Fibroblast of skin of scalp (primary cell): ENCODE results near the gene DHRS4L2.
"Not testable (repeated sequence)": the region's sequence is repeated elsewhere in the genome, so short reads cannot be mapped to it uniquely, and the experiment has no call there.

Experiments
- DNase-seq: peaks from one replicate; pipeline ENCODE4 v3.0.0-alpha.2; 2013

DHRS4L2 gene

DNA sequence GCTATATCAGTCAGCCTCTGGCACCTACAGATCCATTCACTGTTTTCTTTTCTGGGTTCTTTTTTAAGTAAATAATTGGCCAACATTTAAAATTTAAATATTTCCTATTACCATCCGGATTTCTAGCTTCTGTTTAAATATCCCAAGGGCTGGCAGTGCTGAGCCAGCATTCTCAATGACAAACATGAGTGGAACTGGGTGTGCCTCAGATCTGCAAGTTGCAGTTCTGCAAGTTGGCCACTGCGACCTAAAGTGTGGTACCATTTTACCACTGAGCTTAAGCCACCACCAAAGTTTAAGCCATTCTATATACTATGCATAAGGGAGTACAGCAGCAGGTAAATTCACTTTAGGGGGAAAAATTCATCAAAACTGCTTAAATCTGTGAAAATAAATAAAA lies 31.2 kb downstream of the DHRS4L2 start:
- not testable (repeated sequence) for DNase-seq

DNA sequence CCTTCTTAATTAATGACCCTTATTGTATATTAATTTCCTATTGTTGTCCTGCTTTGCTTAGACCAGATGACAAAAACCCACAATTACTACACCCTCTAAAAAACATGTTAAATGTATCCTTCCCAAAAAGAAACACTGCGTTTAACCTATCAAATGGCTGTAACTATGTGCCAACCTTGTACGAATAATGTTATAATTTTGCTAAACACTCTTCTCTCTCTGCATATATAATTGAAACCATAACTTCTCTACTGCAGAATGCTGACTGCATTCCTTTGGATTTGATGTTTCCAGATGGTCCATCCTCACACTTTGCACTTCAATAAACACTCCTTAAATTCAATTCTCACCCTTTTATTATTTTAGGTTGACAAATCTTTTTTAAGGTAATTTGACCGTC lies 31.8 kb downstream of the DHRS4L2 start:
- DNase-seq, result not testable (repeated sequence)

DNA sequence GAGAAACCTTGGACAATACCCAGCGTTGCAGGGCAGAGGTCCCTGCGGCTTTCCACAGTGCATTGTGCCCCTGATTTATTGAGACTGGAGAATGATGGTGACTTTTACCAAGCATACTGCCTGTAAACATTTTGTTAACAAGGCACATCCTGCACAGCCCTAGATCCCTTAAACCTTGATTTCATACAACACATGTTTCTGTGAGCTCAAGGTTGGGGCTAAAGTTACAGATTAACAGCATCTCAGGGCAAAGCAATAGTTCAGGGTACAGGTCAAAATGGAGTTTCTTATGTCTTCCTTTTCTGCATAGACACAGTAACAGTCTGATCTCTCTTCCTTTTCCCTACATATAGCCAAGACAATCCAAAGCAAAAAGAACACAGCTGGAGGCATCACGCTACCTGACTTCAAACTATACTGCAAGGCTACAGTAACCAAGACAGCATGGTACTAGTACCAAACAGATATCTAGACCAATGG lies 36.2 kb downstream of the DHRS4L2 start:
- not testable (repeated sequence) for DNase-seq

DNA sequence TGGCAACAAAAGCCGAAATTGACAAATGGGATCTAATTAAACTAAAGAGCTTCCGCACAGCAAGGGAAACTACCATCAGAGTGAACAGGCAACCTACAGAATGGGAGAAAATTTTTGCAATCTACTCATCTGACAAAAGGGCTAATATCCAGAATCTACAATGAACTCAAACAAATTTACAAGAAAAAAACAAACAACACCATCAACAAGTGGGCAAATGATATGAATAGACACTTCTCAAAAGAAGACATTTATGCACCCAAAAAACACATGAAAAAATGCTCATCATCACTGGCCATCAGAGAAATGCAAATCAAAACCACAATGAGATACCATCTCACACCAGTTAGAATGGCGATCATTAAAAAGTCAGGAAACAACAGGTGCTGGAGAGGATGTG lies 41.0 kb downstream of the DHRS4L2 start:
- DNase-seq, result not testable (repeated sequence)

DNA sequence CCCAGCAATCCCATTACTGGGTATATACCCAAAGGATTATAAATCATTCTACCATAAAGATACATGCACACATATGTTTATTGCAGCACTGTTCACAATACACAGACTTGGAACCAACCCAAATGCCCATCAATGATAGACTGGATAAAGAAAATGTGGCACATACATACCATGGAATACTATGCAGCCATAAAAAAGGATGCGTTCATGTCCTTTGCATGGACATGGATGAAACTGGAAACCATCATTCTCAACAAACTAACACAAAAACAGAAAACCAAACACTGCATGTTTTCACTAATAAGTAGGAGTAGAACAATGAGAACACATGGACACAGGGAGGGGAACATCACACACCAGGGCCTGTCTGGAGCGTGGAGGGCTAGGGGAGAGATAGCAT lies 42.6 kb downstream of the DHRS4L2 start:
- not testable (repeated sequence) for DNase-seq

DNA sequence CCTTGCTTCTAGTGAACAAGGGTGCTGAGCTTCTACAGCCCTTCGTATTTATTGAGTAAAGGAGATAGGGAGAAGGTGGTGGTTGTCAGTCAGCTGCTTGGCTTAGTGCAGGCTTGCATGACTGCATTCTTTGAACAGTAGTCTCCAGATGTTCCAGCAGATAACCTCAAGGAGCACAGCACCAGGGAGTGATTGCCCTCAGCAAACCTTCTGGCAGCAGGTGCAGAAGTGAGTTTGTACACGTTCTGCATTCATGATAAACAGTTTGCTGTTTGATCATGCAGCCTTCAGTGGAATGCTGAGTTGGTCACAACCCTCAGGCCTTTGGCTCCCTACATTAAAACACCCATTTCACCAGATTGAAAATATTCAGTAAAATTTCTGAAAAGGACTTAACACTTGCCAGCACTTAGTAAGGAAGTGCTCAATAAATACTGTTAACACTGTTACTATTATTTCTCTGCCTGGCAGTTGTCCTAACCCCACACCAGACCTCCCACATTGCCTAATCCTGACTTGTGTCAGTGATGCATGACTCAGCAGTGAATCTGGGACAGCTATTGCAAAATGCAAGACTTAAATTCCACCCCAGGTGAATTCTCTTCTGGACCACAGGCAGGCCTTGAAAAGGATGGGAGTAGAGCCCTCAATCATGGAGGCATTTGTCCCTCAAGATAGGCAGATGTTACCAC lies 44.1 kb downstream of the DHRS4L2 start:
- DNase-seq, result peak; percentile 73

DNA sequence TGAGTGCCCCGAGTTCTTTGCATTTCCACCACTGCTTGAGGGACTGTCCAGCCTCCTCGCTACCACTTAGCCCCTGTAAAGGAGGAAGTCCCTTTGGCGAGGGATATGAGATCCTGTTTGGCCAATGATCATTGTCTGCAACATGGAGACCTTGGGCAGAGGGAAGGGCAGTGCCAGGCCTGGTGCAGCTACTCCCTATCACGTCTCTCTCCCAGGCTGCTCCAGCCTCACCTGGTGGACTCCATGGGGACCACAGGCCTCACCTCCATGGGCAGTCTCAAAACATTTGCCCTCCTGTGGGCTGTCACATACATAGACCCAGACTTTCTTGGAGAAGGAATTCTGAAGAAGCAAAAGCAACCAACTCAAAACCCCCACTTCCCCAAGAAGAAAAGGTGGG lies 47.0 kb downstream of the DHRS4L2 start:
- not testable (repeated sequence) for DNase-seq

DNA sequence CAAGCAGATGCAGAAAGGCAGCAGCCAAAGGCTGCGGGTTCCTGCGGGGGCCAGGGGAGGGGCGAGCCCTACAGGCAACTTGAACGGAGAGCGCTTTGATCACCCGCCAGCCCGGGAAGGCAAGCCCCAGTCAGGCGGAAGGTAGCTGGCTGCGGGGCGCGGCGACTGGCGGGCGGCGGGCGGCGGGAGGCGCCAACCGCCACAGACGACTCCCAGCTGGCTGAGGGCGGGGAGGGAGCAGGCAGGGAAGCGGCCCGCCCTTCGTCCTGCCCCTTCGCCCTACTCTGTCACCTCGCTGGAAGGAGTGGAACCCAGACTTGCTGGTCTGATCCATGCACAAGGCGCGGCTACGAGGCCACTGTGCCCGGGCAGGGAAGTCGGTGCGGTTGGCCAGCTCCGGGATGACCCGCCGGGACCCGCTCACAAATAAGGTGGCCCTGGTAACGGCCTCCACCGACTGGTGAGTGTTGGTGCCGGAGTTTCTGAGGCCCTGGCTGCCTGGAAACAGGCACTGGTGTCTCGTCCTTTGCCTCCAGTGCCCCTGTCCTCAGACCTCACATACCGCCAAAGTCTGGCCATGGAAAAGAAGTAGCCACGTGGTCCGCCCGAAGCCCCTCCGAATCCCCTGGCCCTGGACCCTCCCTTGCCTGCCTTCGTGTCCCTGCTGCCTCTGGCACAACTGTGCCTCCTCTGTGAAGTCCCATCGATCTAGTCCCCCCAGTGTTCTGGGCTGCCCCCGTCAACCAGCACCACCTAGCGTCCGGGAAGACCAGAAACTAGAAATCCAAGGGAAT lies 47.6 kb downstream of the DHRS4L2 start:
- peak; percentile 75 for DNase-seq

DNA sequence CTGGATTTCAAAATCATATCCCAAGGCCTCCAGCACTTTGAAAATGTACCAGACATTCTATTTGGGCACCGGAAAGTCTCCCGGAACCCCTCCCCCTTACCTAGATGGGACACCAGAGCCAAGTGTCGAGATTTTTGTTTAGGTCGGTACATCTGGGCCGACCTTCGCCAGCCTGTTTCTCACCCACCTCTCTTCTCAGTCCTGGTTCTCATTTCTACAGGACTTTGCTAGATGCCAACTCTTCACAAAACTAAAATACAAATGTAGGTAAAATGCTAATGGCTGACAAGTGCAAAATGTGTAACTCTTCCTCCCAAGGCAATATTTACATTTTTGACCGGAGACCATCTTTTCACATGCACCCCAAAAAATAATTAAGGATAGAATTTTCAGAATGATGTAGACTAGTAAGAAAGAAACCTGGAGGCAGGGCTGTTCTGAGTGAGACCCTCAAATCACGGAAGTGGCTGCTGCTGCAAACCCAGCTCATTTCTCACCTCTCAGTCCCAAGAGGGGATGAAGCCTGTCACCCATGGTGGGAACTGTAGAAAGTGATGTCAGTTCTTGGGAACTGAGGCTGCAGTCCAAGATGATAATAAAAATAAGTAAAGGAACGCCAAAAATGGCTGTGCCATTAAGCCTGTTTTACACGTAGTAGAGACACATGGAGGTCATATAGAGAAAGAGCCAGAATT lies 48.4 kb downstream of the DHRS4L2 start:
- DNase-seq, result not testable (repeated sequence)

DNA sequence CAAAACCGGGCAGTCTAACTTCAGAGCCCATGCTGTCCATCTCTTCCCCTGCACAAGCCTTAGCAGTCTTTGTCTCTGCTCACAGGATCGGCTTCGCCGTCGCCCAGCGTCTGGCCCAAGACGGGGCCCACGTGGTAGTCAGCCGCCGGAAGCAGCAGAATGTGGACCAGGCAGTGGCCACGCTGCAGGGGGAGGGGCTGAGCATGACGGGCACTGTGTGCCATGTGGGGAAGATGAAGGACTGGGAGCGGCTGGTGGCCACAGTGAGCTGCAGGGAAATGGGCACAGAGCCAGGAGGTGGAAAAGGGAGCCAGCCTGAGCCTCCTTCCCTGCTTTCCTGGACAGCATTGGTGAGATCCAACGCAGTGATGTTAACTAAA lies 48.9 kb downstream of the DHRS4L2 start:
- DNase-seq, result no peak

DNA sequence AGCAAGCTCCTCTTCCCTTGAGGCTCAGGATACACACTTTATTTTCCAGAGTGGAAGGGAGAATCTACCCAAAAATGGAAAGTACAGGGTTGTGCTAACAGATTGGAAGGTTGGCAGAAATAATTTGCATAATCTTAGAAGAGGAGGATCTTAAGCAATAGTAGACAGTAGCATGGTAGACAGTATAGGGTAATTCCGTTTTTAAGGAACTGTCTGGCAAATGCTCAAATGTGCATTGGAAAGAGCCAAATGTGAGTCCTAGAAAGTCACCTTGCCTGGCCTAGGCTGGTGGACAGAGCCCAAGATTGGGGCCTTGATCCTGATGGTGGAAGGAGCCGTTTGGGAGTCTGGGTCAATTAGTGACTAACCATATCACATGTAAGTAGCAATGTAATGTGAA lies 50.0 kb downstream of the DHRS4L2 start:
- no peak for DNase-seq

DNA sequence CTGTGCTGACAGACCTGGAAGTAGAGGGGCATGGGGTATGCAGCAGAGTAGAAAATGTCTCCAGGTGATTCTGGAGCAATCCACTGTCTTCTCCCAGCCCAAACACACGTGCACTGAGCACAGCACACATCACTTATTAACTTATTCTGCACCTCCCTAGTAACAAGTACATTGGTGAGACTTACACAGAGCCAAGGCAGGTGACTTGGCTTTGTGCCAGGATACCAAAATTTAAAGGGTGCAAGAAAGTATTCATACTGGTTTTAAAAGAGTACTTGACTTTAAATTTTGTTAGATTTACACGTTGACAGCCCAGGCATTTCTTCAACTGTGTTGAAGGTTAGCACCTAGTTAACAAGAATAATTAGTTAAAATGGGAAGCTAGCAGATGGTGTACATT lies 52.0 kb downstream of the DHRS4L2 start:
- no peak for DNase-seq

DNA sequence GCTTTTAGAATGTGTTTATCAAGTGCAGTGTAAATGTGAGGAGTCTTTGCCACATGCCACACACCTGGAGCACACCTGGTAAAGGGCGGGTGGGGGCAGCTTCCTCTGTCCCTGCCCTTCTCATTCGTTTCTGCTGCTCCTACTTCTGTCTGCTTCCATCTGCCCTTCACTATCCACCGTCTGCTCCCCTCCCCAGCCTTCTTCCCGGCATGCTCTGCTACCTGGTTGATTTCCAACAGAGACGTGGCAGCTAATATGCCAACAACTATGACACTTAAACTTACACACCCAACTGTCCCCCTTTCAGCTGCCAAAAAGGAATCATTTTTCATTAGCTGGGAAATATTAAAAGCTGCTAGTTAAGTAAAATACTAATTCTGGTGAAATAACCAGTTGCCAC lies 54.0 kb downstream of the DHRS4L2 start:
- no peak for DNase-seq

DNA sequence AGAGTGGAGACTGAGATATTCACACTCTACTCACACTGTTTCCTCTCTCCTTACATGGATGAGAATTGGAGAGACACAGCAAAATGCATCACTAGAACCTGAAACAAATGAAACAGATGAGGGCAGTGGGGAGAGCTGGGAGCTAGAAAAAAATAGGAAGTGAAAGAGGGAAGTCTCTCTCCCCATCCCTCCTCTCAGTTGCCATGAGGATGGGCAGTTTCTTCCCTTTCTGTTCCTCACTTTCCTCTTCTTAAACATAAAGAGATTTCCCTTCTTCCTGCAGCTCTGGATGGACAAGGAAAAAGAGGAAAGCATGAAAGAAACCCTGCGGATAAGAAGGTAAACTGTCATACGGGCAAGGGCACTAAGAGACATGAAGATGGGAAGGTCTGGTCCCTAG lies 60.3 kb downstream of the DHRS4L2 start:
- not testable (repeated sequence) for DNase-seq

DNA sequence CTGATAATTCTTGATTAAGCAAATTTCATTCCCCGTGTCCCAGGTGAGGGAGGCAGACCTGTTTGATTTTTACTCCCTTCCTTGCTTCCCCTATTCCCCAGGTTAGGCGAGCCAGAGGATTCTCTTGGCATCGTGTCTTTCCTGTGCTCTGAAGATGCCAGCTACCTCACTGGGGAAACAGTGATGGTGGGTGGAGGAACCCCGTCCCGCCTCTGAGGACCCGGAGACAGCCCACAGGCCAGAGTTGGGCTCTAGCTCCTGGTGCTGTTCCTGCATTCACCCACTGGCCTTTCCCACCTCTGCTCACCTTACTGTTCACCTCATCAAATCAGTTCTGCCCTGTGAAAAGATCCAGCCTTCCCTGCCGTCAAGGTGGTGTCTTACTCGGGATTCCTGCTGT lies 62.0 kb downstream of the DHRS4L2 start:
- DNase-seq, result not testable (repeated sequence)

DNA sequence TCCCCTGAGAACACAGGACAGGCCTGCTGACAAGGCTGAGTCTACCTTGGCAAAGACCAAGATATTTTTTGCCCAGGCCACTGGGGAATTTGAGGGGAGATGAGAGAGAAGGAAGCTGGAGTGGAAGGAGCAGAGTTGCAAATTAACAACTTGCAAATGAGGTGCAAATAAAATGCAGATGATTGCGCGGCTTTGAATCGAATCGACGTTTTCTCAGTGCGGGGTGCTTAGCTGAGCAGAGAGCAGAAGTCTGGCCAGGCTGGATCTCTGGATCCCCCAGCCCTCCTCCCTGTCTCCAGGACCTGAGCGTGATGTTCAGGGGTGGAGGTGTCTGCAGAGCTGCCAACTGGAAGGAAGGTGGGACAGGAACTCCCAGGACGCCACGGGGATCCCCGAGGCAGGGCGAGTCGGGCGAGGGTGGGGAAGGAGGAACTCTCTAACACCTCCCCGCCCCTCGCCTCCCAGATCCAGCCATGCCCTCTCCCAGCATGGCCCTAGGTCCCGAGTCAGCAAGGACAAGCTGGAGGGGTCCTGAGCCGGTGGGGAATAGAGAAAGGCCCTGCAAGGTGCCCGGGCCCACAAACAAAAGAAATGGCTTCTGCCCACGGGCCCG lies 62.6 kb downstream of the DHRS4L2 start:
- DNase-seq, result no peak

DNA sequence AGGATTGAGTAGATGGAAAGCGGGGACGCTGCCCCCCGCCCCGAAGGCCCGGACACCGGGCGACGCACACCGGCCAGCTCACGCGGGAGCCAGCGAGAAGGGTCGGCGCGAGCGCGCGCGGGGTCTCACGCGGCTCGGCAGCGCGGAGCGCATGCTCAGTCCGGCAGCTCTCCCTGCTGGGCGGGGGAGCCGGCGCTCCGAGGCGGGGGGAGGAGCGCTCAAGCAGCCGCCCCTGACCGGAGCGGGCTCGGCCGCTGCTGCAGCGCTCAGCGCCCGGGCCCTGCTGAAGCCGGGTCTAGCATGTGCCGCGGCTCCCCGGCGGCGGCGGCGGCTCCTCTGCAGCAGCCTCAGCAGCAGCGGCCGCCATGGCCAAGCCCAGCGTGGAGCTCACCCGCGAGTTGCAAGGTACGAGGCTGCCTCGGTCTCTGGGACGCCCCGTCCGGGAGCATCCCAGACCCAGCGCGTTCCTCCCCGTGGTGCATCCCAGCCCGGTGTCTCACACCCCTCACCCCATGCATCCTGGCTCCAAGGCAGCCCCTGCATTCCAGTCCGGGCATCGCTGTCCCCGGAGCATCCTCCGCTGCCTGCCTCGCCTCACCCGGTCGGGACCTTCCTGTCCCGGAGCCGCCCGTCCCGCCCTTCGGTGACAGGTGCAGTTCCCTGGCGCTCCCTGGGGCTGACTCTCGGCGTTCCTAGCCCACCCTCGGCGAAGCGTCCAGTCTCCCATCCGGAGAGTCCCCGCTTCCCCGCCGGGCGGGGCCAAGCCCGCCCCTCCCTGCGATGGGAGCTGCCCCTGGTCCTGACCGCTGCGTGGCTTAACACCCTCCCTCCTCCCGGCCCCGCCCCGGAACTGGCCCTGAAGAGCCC lies 63.3 kb downstream of the DHRS4L2 start, which contains the start of gene CARMIL3:
Gene CARMIL3 (plus strand): TSS at position 221 of the 867 bp plus-strand sequence. CDS start 145 bp downstream, at position 366.
- peak; percentile 55 for DNase-seq

DNA sequence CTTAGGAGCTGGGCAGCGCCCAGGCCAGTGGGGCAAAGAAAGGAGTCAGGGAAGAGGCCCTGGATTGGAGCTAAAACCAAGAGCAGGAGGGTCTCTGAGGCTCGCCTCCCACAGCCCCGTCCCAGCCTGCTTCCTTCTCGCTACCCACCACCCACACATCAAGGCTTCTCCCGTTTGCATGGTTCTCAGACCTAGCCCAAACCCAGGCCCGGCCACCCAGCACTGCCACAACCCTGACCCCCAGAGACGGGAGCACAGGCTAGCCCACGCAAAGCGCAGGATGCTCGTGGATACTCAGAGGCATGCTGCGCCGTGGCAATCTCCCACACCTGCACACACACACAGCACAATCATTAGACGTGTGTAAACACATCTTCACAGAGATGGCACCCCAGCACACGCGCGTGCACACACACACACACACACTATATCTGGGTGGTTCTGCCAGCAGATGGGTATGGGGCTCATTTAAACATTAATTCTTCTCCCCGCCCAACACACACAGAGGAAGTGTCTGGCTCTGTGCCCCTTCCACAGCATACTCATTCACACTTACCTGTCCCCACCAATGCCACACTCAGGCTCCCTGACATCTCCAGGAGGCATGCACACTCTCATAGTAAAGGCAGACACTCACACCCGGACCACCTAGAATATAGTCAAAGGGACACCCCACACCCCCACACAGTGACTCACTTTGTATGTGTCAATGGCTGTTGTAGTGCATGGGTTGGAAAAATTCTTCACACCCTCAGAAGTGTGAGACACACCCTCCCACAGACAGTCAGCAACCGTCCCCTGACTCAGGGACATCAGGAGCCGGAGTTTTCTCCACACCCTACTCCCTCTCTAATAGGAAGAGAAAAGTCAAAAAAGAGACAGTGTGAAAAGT lies 64.2 kb downstream of the DHRS4L2 start:
- DNase-seq, result no peak

DNA sequence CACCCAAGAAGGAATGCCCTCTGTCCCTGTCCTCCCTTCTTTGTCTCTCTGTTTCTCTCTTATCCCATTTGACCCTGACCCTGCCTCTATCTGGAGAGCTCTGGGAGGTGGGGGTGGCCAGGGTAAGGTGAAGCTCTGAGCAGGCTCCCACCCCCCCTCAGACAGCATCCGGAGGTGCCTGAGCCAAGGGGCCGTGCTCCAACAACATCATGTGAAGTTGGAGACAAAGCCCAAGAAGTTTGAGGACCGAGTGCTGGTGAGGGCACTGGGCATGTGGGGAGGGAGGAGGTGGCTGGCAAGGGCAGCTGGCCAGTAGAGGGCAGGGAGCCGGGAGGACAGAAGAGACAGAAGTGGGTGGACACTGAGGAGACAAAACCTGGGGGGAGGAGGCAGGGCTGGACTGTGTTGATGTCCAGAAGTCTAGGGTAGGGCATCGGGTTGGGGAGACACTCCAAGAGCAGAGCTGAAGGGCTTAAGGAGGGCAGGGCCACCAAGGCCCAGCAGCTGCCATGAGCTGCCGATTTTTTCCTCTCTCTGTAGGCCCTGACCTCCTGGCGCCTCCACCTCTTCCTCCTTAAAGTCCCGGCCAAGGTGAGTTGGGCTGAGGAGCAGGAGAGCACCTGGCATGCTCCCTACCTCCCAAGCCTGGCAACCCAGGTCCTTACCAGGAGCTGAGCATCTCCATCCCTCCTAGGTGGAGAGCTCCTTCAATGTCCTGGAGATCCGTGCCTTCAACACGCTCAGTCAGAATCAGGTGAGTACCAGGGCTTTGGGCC lies 65.0 kb downstream of the DHRS4L2 start:
- no peak for DNase-seq

DNA sequence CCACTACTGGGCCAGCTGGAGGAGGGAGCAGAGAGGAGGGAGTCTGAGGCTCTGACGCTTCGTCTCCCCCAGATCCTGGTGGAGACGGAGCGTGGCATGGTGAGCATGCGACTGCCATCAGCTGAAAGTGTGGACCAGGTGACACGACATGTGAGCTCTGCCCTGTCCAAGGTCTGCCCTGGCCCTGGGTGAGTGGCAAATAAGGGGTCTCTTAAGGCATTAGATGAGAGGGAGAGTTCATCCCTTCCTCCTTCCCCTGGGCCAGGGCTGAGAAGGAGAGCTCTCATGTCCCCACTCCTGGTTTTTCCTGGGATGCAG lies 65.6 kb downstream of the DHRS4L2 start:
- DNase-seq, result no peak
